SK-N-DZ (cell line): Measurements from ENCODE around the gene PRKCD.

Experiments
- DNase-seq: peaks from one replicate; pipeline ENCODE4 v3.0.0-alpha.2; 2015; ENCODE audit warnings: low spot score

The PRKCD gene

DNA sequence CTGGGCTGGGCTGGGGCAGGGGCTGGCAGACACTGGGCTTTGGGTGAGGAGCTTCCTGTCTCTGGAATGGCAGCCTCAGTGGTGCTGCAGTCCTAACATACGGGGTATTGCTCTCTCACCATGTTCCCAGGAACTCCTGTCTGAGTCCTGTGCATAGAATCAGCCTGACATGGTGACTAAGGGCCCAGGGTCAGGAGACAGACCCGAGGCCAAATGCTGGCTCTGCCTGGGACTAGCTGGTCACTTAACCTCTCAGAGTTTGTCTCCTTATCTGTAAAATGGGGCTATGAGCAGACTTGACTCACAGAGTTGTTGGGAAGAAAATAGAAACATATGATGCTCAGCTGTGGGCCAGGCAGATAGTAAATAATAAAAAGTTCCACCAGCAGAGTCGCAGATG, 28.3 kb downstream of the PRKCD start:
- DNase-seq: no peak

DNA sequence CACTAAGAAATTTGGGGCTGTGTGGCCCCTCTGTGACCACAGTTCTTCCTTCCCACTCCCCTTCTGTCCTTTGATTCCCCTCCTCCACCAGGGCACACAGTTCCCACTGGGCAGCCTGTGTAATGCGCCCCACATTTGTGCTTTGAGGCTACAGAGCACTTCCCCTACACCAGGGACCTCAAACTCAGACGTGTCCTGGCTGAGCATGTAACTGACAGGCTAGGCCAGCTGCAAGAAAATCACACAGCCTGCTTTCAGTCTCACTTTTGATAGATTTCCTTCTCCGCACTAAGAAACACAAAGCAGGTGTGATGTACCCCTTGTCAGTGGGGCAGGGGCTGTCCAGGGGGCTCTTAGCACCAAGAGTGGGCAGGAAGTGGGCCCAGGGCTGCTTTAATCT, 29.6 kb downstream of the PRKCD start:
- no peak for DNase-seq

DNA sequence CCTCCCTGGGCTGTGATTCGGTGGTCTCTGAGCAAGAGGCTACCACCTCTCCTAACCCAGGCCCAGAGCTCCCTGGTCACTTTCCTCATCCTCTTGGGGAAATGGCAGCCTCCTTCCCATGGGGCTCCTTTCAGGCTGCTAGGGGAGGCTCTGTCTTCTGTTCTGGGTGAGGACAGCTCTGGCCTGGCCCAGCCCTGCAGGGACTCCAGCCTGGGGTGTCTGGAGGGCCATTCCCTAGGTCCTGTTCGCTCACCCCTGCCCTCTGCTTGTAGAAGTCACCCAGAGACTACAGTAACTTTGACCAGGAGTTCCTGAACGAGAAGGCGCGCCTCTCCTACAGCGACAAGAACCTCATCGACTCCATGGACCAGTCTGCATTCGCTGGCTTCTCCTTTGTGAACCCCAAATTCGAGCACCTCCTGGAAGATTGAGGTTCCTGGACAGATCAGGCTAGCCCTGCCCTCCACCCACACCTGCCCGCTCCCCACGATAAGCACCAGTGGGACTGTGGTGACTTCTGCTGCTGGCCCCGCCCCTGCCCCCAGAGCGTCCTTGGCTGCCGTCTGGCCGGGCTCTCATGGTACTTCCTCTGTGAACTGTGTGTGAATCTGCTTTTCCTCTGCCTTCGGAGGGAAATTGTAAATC, 30.9 kb downstream of the PRKCD start:
- DNase-seq: no peak

DNA sequence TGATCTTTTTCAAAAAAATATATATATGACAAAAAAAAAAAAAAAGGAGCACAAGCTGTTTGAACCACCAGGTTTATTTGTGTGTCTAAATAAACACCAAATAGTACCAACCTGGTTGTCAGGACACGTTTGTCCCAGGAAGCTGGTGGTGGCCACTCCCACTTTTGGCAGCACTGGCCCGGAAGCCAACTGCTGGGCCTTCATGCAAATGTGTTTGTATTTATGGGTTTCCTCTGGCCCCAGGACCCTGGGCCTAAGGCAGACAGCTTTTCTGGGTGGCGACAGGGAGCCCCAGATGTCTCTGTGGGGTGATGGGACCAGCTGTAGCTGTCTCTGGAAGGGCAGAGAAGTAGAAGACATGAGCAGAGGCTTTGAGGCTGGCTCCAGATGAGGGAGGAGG, 31.6 kb downstream of the PRKCD start:
- no peak for DNase-seq

DNA sequence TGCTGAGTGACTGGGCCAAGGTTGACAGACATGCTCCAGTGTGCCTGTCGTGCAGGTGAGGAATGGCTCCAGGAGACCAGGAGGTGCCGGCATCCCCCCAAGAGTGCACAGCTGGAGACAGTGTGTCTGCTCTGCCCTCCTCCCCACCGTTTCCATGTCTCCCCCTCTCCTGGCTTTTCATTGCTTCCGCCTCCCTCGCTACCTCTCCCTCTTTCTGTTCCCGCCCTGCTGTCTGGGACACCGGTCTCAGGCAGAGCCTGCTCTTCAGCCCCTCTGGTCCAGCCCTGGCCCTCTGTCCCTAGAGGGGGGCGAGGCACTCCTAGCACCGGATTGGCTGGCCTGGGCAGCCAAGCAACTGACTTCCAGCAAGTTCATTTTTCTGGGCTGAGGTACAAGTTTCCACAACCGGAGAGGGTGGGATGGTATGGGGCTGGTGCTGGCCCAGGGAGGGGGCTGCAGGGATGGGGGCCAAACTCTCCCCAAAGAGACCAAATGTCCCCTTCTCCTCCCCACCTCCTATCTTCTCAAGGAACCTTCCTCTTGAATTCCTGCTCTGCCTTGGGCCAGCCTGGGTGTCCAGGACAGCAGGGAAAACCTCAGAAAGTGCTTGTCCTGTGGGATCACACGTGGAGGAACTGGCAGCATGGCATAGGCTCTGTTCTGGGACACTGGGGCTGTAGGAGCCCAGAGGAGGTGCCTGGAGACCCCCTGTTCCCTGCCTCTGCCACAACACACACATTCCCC, 32.6 kb downstream of the PRKCD start:
- DNase-seq: no peak

DNA sequence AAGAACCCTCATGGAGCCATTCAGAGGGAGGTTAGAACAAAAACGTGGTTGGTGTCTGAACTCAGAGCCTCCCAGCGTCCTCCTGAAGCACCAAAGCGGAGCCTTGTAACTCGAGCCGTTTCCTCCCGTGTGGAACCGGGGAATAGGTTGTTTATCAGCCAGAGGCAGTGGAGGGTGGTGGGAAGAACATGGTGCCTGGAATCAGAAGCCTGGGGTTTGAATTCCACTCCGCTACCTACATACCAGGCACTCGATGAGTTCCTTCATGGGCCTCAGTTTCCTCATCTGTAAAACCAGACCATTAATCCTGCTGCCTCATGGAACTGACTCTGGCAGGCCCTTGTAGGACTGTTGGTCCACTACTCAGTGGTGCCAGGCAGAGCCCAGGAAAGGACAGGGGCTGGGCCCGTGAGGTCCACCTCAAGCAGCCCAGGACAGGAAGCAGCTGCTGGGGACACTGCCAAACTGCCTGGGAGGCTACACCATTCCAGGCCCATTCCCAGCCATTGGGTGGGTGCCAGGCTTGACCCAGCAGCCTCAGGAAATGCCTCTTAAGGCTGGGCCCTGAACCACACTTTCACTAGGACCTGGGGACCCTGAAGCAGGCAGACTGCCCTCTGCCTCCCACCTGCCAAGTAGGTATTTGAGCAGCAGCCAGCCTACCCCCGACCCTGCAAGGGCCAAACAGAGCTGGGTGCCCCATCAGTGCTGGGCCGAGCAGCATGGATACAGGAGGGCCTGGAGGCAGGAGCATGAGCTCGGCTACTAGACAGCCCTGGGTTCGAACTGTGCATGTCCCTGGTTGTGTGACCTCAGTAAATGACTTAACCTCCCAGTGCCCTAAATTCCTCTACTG, 33.4 kb downstream of the PRKCD start:
- no peak for DNase-seq

DNA sequence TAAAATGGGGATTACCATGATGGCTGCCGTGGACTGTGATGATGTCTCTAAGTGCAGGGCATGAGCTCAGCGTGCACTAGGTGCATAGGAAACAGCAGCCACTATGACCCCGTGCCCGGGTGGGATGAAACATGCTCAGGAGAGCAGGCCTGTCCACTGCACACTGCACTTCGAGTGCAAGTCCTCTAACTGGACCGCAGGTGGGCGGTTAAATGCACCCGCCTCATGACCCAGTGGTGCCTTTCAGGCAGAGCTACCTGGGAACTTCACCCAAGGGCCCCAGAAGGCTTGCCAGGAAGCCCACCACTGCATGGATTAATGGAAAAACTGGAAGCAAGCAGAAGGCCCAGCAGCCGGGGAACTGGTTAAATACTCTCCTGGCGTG, 34.0 kb downstream of the PRKCD start:
- no peak for DNase-seq

DNA sequence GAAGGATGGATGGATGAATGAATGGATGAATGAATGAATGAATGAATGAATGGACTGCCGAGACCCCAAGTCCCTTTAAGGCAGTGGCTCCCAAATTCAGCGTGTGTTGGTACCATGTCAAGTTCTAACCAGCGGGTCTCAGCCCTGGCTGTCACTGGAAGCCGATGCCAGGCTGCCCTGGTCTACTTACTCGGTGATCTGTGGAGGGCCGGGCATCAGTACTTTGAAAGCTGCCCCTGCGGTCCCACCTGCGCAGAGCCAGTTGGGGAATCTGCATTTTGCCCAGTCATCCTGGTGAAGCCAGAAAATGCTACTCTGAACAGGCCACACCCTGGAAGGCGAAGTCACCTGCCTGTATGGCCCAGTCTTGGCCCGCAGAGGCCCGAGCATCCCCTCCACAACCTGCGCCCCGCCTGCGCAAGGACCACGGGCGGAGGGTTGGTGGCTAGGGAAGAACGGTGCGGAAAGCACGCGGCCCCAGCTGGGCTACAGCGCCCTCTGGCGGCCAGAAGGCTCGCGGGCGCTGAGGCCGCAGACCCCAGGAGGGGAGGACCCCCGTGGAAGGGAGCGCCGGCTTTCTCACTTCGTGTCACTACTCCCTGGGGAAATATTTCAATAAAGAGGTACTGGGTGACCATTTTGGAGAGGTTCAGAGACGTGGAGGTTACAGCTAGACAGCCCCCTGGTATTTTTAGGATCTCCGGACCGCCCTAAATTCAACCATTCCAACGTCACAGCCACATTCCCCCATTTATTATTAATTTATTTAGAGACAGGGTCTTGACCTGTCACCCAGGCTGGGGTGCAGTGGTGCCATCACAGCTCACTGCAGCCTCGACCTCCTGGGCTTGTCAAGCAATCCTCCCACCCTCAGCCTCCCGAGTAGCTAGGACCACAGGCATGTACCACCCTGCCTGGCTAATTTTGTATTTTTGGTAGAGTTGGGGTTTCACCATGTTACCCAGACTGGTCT, 34.9 kb downstream of the PRKCD start:
- DNase-seq: peak; percentile 60

DNA sequence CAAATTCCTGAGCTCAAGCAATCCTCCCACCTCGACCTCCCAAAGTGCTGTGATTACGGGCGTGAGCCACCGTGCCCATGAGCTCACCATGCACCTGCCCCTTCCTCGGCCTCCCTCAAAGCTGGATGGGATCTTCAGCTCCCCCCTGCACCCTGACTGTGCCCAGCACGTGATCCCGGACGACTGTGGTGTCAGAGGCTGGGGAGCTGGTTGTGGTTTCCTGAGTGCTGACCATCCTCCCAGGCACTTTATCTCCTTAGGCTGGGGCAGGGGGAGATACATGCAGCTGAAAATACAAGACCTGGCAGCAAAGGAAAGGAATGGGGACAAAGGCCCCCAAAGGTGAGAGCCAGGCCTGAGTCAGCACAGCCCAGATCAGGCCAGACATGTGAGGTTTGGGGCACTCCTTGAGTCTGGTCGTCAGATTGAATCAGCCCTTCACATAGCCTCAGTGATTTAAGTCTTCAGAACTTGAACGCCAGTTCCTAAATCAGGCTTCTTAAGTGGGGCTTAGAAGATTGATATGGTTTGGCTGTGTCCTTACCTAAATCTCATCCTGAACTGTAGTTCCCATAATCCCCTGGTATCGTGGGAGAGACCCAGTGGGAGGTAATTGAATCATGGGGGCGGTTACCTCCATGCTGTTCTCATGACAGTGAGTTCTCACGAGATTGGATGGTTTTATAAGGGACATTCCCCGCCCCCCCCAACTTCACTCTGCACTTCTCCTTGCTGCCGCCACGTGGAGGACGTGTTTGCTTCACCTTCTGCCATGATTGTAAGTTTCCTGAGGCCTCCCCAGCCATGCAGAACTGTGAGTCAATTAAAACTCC, 35.8 kb downstream of the PRKCD start:
- DNase-seq: peak; percentile 81

DNA sequence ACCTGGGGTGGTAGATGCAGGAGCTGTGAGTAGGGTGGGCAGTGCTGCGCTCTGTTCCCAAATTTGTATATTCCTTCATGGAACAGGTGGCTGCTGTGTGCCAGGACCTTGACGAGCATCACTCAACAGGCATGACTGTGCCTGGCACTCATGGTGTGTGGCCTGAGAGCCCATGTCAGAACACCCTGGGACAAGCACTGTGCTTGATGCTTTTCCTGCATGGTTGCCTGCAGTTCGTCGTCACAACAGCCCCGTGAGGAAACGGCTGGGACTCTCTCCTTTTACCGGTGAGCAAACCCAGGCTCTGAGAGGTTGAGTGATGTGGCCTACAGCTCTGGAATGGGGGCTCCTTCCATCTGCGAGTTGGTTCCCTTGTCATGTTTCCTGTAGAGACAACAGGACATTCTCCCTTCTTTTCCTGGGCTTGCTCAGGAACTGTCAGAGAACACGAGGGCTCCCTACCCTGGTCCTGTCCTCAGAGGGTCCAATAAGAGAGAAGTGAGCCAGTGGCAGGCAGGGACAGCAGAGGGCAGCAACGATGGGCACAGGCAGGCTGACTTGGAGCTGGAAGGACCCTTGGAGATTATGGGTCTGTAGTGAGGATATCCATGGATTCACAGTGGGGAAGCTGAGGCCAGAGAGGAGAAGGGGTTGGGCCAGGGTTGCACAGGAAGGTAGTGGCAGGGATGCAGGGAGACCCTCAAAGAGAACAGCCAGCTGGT, 37.4 kb downstream of the PRKCD start:
- no peak for DNase-seq

DNA sequence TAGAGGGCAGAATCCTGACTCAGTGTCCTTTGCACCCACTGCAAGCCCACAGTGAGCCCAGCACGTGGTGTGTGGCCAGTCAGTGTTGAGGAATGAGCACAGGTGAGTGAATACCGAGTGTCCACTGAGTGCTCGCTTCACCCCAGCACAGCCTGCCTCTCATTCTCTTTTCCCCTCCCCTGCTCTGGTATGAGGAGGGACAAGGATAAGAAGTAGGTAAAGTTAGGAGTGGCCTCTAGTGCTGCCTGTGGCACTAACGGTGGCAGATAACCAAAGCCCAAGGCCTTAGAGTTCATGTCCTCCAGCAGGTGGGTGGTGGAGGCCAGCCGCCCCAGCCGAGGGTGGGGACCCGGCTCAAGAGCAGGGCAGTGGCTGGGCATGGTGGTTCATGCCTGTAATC, 38.0 kb downstream of the PRKCD start:
- no peak for DNase-seq

DNA sequence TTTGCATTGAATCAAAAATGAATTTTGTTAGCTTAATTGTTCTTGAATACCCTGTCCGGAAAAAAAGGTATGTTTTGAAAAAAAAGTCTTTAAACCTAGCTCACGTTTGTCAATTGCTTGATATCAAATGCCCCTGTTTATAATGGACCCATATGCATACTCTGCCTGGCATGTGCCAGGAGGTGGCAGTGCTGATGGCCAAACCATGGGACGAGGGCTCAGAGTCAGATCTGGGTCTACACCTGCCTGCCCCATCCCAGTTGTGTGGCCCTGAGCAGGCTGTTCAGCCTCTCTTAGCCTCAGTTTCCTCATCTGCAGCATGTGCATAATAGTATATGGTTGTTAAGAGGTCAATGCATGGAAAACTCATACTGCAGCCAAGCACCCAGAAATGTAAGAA, 38.8 kb downstream of the PRKCD start:
- no peak for DNase-seq

DNA sequence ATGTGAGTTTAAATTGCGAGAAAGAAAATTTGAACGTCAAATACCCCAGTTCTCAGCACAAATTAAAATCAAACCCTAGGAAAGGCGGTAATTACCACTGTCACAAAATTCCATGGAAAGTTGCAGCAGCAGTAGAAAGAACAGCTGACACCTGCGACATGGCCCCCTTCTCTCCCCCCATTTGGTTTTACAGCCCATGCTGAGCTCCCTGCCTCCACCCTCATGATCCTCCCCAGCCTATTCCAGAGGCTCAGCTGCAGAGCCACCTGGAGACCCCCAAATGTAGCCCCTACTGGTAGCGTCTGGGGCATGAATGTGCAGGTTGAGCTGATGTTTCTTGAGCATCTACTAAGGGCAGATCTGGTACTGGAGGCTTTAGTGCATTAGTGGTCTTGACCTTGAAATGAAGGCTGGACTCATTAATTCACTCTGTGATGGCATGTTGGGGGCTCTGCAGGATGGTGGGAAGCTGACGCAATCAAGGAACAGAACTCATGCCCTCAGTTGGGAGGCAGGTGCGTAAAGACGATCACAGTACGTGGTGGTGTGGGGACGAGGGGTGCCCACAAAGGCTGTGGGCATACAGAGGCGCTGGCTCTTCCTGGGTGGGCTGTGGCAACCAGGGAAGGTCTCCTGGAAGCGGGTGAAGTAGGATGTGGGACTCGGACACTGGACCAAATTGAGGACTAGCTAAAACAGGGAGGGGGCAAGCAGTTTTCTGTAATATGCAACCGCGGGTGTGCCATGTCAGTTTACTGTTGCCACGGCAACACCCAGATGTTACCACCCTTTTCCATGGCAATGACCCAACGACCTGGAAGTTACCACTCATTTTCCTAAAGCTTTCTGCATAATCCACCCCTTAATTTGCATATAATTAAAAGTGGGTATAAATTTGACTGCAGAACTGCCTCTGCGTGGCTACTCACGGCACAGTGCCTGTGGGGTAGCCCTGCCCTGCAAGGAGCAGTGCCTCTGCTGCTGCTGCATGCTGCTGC, 39.8 kb downstream of the PRKCD start:
- no peak for DNase-seq

DNA sequence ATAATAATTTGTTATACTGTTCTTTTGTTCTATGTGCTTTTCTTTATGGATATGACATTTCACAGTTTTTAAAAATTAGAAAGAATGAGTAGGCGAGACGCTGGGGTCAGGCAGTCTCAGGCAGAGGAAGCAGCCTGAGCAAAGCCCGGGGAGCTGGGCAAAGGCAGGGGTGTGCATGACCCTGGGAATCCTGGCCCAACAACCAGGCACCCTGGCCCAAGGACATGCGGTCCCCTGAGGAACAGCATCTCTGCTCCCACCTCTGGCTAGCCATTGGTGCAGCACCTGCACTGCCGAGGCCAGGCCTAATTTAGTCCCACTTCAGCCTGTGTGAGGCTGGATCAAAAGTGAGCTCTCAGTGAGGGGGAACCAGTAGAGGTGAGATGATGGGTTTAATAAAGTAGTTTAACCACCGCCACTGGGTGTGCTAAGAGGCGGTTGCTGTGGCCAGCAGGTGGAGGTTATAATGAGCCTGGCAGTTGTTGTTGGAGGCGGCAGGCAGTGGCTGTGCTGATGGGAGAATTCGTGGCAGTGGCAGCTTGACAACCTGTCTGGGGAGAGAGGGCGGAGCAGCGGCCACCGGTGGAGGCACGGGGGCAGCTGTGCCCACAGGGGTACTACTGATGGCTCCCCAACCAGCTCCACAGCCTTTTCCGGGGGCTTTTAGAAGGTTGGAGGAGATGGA, 41.5 kb downstream of the PRKCD start:
- no peak for DNase-seq

DNA sequence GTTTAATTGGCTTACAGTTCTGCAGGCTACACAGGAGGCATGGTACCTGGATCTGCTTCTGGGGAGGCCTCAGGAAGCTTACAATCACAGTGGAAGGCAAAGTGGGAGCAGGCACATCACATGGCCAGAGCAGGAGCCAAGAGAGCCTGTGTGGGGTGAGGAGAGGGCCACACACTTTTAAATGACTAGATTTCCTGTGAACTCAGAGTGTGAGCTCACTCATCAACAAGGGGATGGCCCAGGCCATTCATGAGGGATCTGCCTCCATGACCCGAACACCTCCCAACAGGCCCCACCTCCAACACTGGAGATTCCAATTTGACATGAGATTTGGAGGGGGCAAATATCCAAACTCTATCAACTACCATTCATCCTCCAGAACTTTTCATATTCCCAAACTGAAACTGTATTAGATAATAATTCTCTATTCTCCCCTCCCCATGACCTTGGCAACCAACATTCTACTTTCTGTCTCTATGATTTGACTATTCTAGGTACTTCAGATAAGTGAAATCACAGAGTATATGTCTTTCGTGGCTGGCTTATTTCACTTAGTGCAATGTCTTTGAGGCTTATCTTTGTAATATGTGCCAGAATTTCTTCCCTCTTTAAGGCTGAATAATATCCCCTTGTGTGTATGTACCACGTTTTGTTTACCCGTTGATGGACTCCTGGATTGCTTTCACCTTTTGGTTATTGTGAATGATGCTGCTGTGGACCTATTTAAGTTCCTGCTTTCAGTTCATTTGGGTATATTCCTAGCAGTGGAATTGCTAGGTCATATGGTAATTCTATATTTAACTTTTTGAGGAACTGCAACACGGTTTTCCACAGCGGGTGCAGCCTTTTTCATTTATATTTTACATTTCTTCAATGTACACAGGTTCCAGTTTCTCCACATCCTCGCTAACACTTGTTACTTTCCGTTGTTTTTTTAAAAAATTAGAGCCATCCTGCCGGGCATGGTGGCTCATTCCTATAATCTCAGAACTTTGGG, 51.0 kb downstream of the PRKCD start:
- no peak for DNase-seq

DNA sequence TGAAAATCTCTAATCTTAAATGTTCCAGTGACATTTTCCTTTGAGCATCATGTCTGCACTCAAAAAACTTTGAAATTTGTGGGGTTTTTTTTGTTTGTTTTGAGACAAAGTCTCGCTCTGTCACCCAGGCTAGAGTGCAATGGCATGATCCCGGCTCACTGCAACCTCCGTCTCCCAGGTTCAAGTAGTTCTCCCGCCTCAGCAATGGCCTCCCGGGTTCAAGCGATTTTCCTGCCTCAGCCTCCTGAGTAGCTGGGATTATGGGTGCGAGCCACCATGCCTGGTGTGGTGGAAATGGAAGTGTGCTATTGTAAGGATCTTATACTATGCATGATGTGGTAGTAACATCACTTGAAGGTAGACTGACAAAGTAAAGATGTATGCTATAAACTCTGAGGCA, 52.3 kb downstream of the PRKCD start:
- no peak for DNase-seq

DNA sequence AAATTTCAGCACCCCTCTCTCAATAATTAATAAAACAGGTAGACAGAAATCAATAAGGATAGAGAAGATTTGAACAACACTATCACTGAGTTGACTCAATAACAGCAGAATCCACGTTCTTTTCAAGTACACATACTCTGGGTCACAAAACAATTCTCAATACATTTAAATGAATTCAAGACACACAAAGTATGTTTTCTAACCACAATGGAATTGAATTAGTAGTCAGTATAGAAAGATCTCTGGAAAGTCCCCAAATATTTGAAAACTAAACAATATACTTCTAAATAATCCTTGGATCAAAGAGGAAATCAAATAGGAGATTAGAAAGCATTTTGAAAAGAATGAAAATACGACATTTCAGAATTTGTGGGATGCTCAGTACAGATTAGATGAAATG, 54.8 kb downstream of the PRKCD start:
- no peak for DNase-seq
